GM08714 (cell line): Measurements from ENCODE around the gene USP33.
"Not testable (repeated sequence)": the region's sequence is repeated elsewhere in the genome, so short reads cannot be mapped to it uniquely, and the experiment has no call there.

Experiments used
- H3K4me3 ChIP-seq: fragments of 200-500 bp; sonication (Bioruptor generic); 2 replicates; pipeline ENCODE4 v1.5.1; 2014; ENCODE audit warnings: mild to moderate bottlenecking, low read length, inconsistent platforms
- ZNF274 ChIP-seq: IDR thresholded peaks from 2 replicates; pipeline ENCODE4 v1.6.1; 2012; ENCODE audit warnings: mild to moderate bottlenecking, low read depth, low read length

The USP33 gene

GRCh38 chr1:77757066-77757584, 2.5 kb downstream of the USP33 start:
- H3K4me3 ChIP-seq: no peak overlapping the region
- TF ChIP-seq ZNF274: no peak

DNA sequence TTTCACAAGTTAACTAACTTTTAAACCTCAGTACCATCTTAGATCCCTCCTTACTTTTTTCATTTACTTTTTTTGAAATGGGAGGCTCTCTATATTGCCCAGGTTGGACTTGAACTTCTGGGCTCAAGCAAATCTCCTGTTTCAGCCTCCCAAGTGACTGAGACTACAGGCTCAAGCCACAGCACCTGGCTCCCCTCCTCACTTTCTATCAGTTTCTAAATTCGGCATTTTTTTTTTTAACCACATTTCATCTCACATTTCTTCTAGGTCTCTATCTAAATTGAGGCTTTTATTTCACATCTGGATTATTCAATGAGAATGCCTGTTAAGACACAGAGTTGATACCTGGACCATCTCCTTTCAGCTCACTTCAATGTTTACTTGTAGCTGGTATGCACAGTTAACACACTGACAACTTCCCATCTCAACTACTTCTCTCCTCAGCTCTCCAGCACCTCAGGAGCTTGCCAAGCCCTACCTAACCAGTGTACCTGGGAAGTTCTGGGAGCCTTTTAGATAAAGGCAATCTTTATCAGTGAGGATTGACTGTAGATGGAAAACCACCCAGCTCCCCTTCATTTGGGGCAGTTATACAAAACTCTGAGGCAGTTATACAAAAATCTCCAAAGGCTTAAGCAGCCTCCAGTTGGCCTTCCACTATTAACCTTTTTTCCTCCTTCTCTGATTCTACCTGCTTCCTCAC, 3.4 kb downstream of the USP33 start:
- no peak for TF ChIP-seq ZNF274
- H3K4me3 ChIP-seq: peak overlapping the region; percentile 26; the same call in 1 of the 2 replicates

- not testable (repeated sequence) for H3K4me3 ChIP-seq
Observed at GRCh38 chr1:77749489-77749888, 10.2 kb downstream of the USP33 start.

- H3K4me3 ChIP-seq: no peak overlapping the region
- no peak for TF ChIP-seq ZNF274
Observed at GRCh38 chr1:77744576-77744975, 15.1 kb downstream of the USP33 start.

DNA sequence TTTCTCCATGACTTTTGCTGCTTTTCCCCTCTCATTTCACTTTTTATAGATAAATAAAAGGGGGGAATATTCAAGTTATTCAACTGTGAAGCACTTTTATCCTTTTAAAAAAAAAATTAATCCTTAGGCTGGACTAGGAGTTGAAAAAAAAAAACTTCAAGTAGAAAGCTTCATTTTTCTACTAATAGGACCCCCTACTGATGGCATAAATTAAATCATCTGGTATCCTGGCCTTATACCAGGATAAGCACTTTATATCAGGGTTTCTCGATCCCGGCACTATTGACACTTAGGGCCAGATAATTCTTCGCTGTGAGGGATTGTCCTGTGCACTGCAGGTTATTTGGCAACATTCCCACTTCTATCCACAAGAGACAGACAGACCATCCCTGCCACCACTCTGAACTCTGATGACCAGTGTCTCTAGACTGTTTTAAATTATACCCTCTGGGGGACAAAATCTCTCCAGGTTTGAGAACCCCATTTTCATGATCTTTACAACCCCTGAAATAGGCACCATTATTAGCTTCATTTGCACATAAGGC, 17.6 kb downstream of the USP33 start:
- no peak for TF ChIP-seq ZNF274

DNA sequence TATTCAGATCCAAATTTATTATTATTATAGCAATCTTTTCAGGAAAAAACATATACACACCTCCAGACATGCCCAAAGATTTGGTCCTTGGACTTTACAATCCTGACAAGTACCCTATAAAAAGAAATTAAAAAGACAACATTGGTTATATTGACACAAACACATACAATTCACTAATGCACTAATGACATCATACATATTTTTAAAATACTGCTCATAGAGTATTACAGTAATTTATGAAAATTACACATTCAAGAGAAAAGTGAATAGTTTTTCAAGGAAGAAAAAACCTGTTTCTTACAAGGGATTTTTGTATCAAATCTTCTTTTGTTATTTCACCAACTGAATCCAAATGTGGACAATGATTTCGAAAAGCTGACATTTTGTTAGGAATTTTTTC, 18.3 kb downstream of the USP33 start:
- no peak overlapping the region for H3K4me3 ChIP-seq
- TF ChIP-seq ZNF274: no peak

More for the DNA sequence above, 17.6 kb downstream of the USP33 start:
- no peak overlapping the region for H3K4me3 ChIP-seq

GRCh38 chr1:77739235-77739634, 20.4 kb downstream of the USP33 start:
- TF ChIP-seq ZNF274: no peak
- H3K4me3 ChIP-seq: no peak overlapping the region

- no peak for TF ChIP-seq ZNF274
- H3K4me3 ChIP-seq: no peak overlapping the region
Observed at GRCh38 chr1:77732090-77732489, 27.6 kb downstream of the USP33 start.

GRCh38 chr1:77725706-77726105, 33.9 kb downstream of the USP33 start:
- no peak for TF ChIP-seq ZNF274
- no peak overlapping the region for H3K4me3 ChIP-seq

GRCh38 chr1:77718181-77718580, 41.5 kb downstream of the USP33 start:
- no peak overlapping the region for H3K4me3 ChIP-seq
- TF ChIP-seq ZNF274: no peak

DNA sequence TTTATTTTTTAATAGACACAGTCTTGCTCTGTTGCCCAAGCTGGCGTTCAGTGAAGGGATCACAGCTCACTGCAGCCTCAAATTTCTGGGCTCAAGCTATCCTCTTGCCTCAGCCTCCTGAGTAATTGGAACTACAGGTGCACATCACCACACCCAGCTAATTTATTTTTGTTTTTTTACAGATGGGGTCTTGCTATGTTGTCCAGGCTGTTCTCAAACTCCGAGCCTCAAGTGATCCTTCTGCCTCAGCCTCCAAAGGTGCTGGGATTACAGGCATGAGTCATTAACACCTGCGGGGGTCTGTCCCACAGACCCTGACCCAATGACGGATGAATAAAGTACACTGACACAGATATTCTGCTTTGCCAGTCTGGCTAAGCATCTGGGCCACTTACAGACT, 43.6 kb downstream of the USP33 start:
- H3K4me3 ChIP-seq: no peak overlapping the region
- TF ChIP-seq ZNF274: no peak

DNA sequence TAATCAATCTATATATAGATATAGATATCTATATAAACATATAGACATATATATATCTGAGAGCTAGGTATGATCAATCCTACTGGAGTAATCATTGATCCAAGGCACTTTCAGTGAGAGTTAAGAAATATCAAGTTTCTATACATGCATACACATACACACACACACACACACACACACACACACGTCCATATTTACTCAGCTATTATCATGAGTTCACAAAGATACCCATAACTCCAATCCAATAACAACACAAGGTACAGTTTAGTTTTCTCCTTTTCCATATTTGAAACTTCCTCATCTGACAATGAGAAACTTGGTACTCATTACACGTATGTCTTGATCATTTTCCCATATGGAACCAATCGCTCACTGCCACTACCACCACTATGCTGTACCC, 49.9 kb downstream of the USP33 start:
- no peak for TF ChIP-seq ZNF274
- H3K4me3 ChIP-seq: no peak overlapping the region

GRCh38 chr1:77706321-77706720, 53.3 kb downstream of the USP33 start:
- no peak for TF ChIP-seq ZNF274
- H3K4me3 ChIP-seq: no peak overlapping the region

GRCh38 chr1:77704736-77705135, 54.9 kb downstream of the USP33 start:
- no peak overlapping the region for H3K4me3 ChIP-seq
- no peak for TF ChIP-seq ZNF274

DNA sequence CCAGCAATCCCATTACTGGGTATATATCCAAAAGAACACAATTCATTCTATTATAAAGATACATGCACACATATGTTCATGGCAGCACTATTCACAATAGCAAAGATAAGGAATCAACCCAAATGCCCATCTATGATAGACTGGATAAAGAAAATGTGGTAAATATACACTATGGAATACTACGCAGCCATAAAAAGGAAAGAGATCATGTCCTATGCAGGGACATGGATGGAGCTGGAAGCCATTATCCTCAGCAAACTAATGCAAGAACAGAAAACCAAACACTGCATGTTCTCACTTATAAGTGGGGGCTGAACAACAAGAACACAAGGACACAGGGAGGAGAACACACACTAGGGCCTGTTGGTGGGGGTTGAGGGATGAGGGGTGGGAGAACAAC, 60.0 kb downstream of the USP33 start:
- H3K4me3 ChIP-seq: not testable (repeated sequence)

DNA sequence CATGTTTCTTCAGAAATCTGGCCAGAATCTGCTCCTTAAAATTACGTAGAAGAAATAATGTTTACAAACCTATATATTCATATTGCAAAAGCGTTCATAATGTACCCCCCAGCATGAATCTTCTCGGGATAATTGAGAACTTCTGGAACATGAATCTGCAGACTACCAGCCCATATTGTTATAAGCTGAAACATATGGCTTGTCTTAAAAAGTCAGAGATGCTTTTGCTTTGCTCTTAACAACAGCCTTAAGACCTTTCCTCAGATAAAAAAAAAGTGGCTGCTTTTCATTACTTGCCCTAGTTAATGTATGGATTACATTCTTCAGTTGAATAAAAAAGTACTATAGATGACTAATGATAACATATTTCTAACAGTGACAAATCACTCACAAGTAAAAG, 62.2 kb downstream of the USP33 start:
- no peak overlapping the region for H3K4me3 ChIP-seq
- TF ChIP-seq ZNF274: no peak
